DOHH2 (cell line): ENCODE data around the gene MC5R.

Experiments used
- H3F3A ChIP-seq: fragments of 200-600 bp; sonication (generic), shearing (Covaris generic); 2 replicates; pipeline ENCODE4 v1.6.0; 2016; ENCODE audit warnings: antibody characterized with exemption, mild to moderate bottlenecking; ENCODE audit not compliant: control insufficient read depth, insufficient read depth
- H3K27ac ChIP-seq: fragments of 200-600 bp; sonication (generic); 2 replicates; pipeline ENCODE4 v1.5.1; 2014; ENCODE audit warnings: low read depth, mild to moderate bottlenecking, low read length, moderate library complexity
- H3K27me3 ChIP-seq: fragments of 200-600 bp; sonication (generic); 2 replicates; pipeline ENCODE4 v1.6.1; 2014; ENCODE audit warnings: mild to moderate bottlenecking, low read length, mixed read lengths; ENCODE audit not compliant: control insufficient read depth
- H3K36me3 ChIP-seq: fragments of 200-600 bp; sonication (generic); 2 replicates; pipeline ENCODE4 v1.6.1; 2014; ENCODE audit warnings: mild to moderate bottlenecking, low read length, moderate library complexity, mixed read lengths; ENCODE audit not compliant: control insufficient read depth
- H3K4me1 ChIP-seq: fragments of 200-600 bp; sonication (generic); 2 replicates; pipeline ENCODE4 v1.6.1; 2014; ENCODE audit warnings: mild to moderate bottlenecking, low read length, mixed read lengths; ENCODE audit not compliant: control insufficient read depth
- H3K4me2 ChIP-seq: fragments of 200-600 bp; sonication (generic); 2 replicates; pipeline ENCODE4 v1.6.0; 2014; ENCODE audit warnings: mild to moderate bottlenecking, low read length, moderate library complexity
- H3K4me3 ChIP-seq: fragments of 200-600 bp; sonication (generic); 2 replicates; pipeline ENCODE4 v1.5.1; 2014; ENCODE audit warnings: mild to moderate bottlenecking, low read length, mixed read lengths
- H3K79me2 ChIP-seq: fragments of 200-600 bp; sonication (generic); 2 replicates; pipeline ENCODE4 v1.6.1; 2014; ENCODE audit warnings: mild to moderate bottlenecking, low read length, mixed read lengths; ENCODE audit not compliant: control insufficient read depth
- H3K9me2 ChIP-seq: fragments of 200-600 bp; sonication (generic); replicated peaks from 2 replicates; pipeline ENCODE4 v1.6.1; 2014; ENCODE audit warnings: mild to moderate bottlenecking, low read length, mixed read lengths; ENCODE audit not compliant: control insufficient read depth
- H3K9me3 ChIP-seq: fragments of 200-600 bp; sonication (generic); 2 replicates; pipeline ENCODE4 v1.6.1; 2014; ENCODE audit warnings: antibody characterized with exemption, low read length, mixed read lengths; ENCODE audit not compliant: control insufficient read depth, insufficient read depth
- H4K20me1 ChIP-seq: fragments of 200-600 bp; sonication (generic); 2 replicates; pipeline ENCODE4 v1.6.0; 2014; ENCODE audit warnings: low read depth, mild to moderate bottlenecking, antibody characterized with exemption, low read length, moderate library complexity; ENCODE audit not compliant: control insufficient read depth, insufficient read depth
- CTCF ChIP-seq: fragments of 200-600 bp; sonication (generic); IDR thresholded peaks from one replicate; pipeline ENCODE4 v1.5.1; 2014; ENCODE audit warnings: antibody characterized with exemption, mild to moderate bottlenecking, low read depth, low read length; ENCODE audit not compliant: poor library complexity, severe bottlenecking
- EZH2phosphoT487 ChIP-seq: fragments of 200-600 bp; sonication (generic); IDR thresholded peaks from 2 replicates; pipeline ENCODE4 v1.6.1; 2017; ENCODE audit warnings: borderline replicate concordance, mild to moderate bottlenecking, antibody characterized with exemption, low read length, moderate library complexity, mixed read lengths

Gene MC5R

GRCh38 chr18:13868501-13869271 lies 44.7 kb downstream of the MC5R start:
- Histone ChIP-seq H3F3A (no peaks in the 10 kb centered on the region), H3K4me2 (no peak overlapping the region), H3K9me3 (no peaks in the 10 kb centered on the region), H3K36me3 (no peaks in the 10 kb centered on the region), H4K20me1 (no peaks in the 10 kb centered on the region), H3K9me2 (no peaks in the 10 kb centered on the region), H3K27me3 (no peaks in the 10 kb centered on the region; the same call in 1 of the 2 replicates), H3K79me2 (no peaks in the 10 kb centered on the region), H3K4me3 (no peak overlapping the region), H3K27ac (no peak overlapping the region), H3K4me1 (no peaks in the 10 kb centered on the region)
- TF ChIP-seq CTCF (no peak), EZH2phosphoT487 (no peak)

- Histone ChIP-seq H3K79me2 (no peaks in the 10 kb centered on the region), H3K4me3 (no peak overlapping the region), H3F3A (no peaks in the 10 kb centered on the region), H3K9me3 (no peaks in the 10 kb centered on the region), H3K36me3 (no peaks in the 10 kb centered on the region), H3K27ac (no peak overlapping the region), H3K4me1 (no peaks in the 10 kb centered on the region), H3K4me2 (no peak overlapping the region), H4K20me1 (no peaks in the 10 kb centered on the region), H3K27me3 (no peaks in the 10 kb centered on the region), H3K9me2 (no peaks in the 10 kb centered on the region)
- no peak for TF ChIP-seq EZH2phosphoT487
- no peak for TF ChIP-seq CTCF
These were observed 47.8 kb downstream of the MC5R start for GRCh38 chr18:13871701-13872100.

GRCh38 chr18:13872373-13872772 lies 48.4 kb downstream of the MC5R start:
- TF ChIP-seq CTCF = no peak
- no peak for TF ChIP-seq EZH2phosphoT487
- Histone ChIP-seq H3K79me2 (no peaks in the 10 kb centered on the region), H3F3A (no peaks in the 10 kb centered on the region), H3K4me1 (no peaks in the 10 kb centered on the region), H3K4me3 (no peak overlapping the region), H3K9me3 (no peaks in the 10 kb centered on the region), H3K9me2 (no peaks in the 10 kb centered on the region), H3K4me2 (no peak overlapping the region), H4K20me1 (no peaks in the 10 kb centered on the region), H3K36me3 (no peaks in the 10 kb centered on the region), H3K27me3 (no peaks in the 10 kb centered on the region), H3K27ac (no peak overlapping the region)
